ENCODE results near the gene PSMB7. TPM values are rescaled to one million over a fixed set of nuclear protein-coding genes. Genes with fewer than 3 reads are reported as not detected.

PSMB7 gene
- total RNA-seq, 1 experiment from 2014 or later = 259 TPM

DNA sequence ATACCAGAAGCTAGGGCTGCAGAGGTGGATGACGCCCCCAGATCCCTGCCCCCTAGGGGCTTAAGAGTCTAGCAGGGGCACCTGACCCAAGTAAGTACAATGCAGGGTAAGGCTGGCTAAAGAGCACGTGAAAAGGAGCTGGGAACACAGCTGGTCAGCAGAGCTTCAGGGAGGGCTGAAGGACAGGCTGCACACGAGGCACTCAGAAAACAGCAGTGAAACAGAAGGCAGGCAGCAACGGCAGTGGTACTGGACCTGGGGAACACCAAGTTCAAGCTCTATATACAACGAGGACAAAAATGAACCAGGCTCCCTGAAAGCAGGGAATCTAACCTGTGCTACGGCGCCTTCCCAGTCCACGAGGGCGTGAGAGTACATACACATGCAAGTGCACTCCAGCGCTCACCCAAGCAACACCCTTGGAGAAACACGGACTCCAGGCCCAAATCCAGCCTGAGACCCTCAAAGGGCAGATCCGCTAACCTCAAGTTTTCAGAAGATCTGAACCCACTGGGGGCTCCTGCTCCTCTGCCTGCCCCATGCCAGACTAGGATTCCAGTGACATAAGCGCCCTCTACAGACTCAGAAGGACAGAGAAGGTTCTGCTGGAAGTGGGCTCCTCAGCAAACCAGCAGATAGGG, 57.4 kb downstream of the PSMB7 start:
- no peak for DNase-seq (ENCODE audit: low read depth)

DNA sequence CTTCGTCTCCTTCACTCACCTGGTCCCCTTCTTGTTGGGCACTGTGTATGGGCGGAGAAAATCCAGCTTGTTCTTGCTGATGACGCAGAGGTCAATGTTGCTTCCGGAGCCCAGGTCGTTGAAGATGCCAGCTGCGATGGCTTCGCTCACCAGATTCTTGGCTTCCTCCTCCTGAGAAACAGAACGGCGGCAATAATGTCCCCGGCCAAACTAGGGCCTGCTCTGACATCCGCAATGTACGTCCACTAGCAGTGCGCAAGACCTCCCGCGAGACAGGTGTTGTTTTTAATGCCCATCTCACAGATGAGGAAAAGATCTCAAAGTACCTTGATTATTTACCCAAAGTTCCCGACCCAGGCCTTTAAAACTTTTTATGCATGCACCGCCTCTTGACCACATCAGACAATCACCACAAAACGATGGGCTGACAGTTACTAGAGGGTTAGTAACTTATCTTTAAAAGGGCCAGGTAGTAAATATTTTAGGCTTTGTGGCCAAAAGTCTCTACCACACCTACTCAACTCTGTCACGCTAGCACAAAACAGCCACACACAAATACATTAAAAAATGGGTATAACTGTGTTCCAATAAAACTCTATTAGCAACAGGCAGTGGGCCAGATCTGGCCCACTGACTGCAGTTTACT, 58.4 kb downstream of the PSMB7 start:
- DNase-seq (ENCODE audit: low read depth) = no peak

DNA sequence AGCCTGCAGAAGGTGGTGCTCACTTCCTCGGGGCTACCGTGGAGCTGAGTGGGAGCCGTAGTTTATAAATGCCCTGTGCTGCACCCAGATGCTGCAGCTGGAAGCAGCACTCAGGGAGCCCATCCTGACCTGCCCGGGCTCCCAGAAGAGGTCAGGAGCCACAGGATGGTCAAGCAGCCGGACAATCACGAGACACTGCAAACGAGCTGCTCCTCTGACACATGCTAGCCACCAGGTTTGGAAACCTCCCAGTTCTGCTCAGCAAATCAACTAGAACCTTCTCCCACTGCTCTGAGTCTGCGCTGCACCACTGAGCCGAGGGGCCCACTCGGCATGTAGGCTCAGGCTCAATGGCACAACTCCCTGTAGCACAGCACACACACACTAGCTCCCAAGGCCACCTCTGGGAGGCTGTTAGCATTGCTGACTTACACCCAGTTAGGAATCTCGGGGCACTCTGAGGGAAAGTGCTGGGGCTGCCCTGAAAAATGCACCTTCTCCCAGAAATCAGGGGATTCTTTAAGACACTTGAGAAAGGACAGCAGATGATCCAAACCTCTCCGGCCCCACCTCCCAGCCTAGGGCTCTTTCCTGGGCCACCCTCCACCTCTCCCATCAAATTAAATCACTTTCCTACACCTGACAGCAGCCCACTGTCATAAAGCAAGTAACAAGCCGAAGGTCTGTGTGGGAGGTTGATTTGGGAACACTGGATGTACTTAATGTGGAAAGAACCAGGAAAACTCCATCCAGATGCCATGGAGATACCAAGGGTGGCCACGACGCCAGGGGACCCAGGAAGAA, 59.1 kb downstream of the PSMB7 start:
- no peak for DNase-seq (ENCODE audit: low read depth)

DNA sequence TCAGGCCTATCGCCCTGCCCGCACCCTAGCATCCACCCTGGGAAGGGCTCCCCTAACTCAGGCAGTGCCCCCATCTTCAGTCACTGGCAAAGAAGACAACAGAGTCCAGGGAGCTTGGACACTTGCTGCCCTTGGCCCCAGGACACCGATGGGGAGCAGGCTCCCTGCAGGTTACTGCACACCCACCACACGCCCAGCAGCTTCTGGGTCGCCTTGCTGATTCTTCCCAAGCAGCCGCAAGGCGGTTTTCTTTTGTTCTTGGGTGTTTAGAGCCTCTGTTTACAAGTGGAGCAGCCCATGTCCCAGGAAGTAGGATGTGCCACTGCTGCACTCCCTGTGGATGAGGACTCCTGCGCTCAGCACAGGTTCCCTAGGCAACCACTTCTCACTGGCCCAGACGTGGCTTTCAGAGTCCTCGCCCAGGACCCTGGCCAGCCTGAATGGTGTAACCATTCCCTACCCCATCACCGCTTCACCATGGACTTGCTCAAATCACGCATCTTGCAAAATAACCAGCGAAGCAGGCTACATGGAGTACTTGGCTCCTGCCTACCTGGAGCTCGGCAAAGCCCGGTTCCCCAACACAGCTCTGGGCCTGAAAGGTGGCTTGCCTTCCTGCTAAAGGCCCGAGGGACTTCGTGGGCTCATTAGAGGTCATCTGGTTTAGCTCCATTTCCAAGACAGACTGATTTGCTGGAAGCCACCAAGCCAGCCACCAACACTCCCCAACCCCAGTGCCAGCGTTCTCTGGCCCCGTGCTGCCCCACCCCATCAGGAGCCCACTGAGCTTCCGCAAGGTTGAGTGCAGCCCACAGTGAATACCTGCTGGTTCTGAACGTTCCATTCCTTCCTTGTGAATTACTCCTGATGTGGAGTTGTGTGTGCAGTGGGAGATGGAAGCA, 60.0 kb downstream of the PSMB7 start:
- DNase-seq (ENCODE audit: low read depth) = no peak

DNA sequence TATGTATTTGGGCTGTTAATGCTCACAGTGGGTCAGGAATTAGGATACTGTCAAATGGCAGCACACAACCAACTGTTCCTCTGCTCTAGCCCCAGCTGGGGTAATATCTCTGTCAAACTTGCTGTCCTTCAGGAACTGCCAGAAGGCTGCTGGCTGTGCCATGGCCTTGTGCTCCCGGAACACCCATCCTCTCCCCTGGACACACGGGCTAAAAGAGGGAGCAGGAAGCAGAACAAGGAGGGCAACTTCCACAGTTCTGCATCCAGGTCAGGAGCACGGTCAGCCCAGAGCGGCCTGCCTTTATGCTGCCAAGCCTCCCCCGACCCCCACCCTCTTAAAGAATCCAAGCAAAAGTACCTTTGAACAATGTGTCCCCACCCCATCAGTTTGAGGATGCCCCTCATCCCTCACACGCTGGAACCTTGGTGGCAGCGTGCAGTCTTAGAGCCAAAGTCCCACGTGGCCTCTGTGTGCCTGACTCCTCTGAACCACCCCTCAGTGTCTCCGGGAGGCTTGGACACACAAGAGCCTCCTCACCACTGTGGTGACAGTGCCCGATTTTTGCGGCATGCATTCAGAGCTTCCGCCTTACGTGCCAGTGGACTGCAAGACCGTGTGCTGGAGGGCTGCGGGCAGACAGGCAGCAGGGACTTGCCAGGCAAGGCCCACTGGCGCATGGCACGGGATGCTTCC, 60.8 kb downstream of the PSMB7 start:
- no peak for DNase-seq (ENCODE audit: low read depth)

DNA sequence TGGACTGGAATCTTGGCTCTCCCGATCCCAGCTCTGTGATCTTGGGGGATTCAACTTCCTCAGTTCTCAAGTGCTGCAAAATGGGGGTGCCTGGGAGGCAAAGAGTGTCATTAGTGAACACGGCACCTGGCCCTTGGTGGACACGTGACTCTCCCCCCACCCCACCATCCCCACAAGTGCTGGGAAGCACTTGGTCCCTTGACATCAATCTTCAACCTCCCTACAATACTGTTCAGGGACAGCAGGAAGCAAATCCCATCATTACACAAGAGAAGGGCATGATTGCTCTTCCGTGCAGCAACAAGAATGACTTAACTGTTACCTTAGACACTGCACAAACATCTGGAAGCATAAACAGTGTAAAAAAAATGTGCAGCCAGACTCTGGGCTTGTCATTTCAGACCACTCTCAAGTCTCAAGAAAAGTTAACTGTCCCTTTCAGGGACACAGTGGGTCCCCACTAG, 61.4 kb downstream of the PSMB7 start:
- DNase-seq (ENCODE audit: low read depth) = peak; percentile 9

DNA sequence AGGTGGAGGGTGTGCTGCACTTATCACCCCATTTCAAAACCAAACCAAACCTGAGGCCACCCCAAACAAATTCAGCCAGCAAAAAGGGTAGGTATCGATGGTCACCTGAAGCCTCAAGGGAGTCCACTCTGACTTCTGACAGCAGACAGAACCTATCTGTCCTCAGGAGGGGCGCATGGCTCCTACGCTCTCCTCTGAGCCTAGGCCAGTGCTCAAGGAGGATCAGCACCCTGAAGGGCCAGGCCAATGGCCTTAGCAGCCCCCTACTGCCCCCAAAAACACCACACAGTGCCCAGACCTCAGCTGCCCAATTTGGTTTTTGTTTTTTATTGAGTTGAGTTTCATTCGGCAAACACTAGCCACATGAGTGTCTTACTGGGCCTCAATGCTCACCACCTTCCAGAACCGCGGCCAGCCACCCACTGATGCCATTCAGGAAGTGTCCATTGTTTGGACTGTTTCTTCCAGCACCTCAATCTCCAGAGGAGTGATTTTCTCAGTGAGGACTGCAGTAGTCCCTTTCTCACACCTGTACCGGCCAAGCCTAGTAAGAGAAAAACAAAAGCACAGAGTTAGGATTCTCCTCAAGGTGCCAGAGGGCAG, 62.0 kb downstream of the PSMB7 start:
- DNase-seq (ENCODE audit: low read depth) = no peak

DNA sequence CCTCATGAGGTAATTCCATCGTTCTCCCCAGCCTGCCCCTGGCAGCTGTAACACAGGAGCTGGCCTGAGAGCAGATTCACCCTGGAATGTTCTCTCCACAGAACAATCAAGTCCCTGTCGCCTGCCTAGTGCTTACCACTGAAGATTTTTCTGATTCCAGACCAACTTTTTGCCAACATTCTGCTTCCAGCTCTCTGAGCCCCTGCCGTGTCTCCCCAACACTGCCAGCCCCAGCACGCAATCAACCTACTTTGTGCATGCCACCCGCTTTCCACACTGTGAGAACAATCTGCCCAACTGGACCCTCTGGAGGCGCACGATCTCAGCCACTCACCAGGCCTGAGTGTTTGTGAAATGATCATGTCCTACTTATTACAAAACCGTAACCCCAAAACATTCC, 62.6 kb downstream of the PSMB7 start:
- no peak for DNase-seq (ENCODE audit: low read depth)

DNA sequence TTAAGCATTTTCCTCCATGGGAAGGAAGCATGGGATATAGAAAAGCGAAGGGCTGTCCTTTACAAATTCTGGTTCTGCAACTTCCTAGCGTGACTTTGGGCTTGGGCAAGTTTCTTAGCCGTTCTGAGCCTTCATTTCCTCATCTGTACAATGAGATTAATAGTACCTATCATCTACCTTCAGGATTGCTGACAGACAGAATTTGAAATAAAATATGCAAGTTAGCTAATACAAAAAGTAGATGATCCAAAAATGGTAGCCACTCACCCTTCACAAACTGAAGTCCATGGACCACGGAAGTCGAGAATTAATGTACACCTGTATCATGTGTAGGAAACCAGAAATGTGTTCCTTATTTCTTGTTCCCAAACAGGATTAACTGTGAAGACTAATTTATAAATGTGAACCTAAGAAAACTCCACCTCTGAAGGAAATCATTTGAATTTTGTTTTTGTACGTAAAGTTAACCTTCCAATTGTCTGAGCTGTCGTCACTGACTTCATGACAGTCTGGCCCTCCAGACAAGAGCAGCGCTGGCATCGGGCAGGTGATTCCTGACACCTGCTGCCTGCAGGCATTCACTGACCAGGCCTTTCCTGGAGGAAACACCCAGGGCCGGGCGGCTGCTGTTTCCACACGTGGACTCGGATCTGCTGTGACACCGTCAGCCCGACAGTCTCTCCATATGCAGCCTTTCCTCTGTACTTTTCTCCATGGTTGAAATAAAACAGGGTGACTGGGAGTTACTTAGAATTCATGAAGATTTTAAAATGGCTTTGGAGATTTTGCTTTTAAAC, 63.4 kb downstream of the PSMB7 start:
- no peak for DNase-seq (ENCODE audit: low read depth)

DNA sequence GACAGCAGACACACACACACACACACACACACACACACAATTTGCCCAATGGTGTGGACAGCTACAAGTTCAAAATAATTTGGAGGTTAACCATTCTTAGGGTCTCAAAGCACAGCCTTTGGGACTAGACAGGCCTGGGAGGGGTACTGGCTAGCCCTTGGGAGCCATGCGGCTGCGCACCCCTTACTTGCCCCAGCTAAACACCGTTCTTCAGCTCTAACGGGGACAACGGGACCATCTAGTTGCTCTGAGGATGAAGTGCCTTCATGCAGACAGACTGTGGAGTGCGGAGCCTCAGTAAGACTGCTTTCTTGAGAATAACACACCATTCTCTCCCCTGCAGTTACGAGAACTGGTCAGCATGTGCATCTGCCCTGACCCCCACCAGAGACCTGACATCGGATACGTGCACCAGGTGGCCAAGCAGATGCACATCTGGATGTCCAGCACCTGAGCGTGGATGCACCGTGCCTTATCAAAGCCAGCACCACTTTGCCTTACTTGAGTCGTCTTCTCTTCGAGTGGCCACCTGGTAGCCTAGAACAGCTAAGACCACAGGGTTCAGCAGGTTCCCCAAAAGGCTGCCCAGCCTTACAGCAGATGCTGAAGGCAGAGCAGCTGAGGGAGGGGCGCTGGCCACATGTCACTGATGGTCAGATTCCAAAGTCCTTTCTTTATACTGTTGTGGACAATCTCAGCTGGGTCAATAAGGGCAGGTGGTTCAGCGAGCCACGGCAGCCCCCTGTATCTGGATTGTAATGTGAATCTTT, 64.6 kb downstream of the PSMB7 start:
- DNase-seq (ENCODE audit: low read depth) = no peak

DNA sequence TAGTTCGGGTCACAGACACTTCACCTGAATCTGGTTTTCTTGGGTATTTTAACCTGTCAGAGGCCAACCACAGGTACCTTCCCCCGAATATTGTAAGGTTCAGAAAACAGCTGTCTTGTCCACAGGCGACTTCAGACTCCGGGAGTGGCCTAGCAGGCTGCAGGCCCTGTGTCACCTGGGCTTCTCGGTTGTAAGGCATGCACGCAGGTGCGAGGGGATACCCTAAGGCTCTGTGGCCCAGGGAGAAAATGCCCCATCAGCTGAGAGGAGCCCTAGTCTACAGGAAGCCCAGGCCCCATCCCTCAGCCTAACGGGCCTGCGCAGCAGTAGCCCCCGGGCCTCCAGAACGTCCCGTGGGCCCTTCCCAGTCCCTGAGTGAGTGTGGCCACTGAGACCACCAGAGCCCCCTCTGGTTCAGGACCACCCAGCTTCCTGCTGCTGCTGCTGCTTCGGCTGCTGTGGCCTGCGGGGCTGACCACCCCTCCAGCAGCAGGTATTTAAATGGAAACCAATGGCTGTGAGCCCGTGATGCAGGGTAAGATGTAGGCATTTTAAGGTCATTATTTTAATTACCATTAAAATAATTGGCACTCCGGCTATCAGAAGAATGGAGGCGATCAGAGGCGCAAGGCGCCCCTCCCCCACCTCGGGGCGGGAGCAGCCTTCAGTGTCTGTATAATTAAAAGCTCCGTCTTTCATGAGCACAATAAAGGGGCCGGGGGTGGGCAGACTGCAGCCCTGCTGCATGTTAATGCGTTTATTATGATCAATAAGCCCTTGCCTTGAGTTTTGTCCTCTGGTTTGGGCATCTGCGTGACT, 65.4 kb downstream of the PSMB7 start:
- no peak for DNase-seq (ENCODE audit: low read depth)

DNA sequence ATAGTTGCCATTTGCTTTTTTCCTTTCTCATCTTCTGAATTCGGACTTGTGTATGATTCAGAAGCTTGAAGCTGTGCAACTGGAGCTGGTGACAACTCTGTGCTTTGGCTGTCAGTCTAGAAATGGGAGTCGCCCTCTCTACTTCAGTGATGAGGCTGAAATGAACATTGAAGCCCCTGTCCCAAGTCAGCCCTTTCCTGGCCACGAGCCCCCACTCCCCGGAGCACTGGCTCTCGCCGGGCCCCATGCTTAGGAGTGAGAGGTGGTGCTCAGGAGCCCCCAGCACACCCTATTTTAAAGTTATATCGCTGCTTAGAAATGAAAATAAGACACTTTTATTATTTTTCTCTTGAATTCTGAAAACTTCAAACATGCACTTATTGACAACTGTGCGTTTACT, 66.0 kb downstream of the PSMB7 start:
- DNase-seq (ENCODE audit: low read depth) = no peak

DNA sequence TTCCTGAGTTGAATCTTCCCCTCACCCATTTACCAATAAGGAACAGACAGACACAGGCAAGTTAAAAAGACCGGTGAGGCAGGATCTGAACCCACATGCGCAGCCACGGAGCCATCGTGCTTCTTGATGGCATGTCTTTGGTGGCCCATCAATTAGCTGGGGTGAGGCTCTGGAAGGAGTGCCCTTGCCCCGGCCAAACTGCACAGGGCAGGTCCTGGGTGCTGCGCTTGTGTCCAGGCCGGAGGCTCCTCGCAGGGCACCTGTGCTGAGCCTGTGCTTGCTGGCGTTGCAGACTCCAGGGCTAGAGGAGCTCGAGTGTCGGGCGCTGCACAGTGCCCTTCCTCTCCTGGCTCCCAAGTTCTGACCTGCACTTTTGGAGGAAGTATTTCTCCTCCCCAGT, 66.4 kb downstream of the PSMB7 start:
- DNase-seq (ENCODE audit: low read depth) = no peak

DNA sequence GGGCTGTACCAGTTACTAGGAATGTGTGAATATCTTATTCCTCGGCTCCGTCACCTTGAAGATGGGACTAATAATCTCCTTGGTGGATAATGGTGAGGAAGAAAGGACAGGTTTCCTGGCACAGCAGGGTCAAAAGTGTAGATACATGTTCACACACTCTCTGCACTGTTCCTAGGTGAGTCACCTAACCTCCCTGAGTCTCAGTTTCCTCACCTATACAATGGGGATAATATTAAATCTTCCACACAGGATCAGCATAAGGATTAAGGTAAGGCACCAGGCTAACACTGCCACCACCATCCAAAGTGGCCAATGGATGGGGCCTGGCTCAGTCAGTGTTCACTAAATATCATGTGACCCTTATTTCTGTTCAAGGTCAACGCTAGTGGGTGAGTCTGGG, 66.9 kb downstream of the PSMB7 start:
- DNase-seq (ENCODE audit: low read depth) = no peak

DNA sequence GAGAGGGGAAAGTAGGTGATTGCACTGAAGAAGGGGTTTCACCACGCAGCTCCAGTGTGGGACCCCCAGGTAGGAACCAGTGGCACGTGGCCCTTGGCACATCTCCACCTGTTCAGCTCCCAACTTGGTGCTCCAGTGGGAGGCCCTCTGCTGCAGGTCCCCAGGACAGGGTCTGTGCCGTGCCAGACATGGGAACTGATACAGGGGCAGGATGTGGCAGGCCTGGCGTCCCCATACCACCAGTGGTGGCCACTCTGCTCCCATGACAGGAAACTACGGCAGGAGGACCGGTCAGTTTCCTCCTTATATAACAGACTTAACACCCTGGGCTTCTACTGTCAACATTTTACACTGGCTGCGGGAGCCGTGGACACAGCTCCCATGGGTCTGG, 67.3 kb downstream of the PSMB7 start:
- DNase-seq (ENCODE audit: low read depth) = no peak

DNA sequence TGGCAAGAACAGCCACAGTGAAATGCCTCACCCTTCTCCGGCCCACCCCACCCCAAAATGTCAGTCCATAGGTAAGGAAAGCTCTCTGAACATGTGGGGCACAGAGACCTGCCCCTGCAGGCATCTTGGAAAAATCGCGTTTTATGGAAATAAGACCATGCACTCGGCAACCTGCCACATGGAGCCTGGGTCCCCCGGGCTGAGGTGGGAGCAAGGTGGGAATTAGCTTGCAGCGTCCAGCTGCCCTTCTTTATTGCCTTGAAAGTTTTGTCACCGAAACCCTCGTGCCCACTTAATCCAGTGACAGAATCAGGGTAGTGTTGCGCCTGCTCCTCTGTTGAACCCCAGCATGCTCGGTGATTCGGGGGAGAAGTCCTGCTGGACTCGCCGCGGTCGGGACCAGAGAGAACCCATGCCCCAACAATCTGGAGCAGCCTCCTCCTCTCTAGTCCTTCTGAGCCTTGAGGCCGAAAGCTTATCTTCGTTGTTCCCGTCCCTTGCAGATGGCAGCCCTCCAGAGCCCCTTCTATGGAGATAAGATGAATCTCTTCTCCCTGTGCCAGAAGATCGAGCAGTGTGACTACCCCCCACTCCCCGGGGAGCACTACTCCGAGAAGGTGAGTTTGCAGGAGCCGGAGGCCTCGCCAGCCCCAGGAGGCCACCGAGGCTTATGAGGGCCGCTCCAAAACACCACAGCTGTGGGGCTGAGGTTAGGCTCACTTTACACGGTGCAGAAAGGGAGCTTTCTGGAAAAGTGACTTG, 67.9 kb downstream of the PSMB7 start:
- no peak for DNase-seq (ENCODE audit: low read depth)

DNA sequence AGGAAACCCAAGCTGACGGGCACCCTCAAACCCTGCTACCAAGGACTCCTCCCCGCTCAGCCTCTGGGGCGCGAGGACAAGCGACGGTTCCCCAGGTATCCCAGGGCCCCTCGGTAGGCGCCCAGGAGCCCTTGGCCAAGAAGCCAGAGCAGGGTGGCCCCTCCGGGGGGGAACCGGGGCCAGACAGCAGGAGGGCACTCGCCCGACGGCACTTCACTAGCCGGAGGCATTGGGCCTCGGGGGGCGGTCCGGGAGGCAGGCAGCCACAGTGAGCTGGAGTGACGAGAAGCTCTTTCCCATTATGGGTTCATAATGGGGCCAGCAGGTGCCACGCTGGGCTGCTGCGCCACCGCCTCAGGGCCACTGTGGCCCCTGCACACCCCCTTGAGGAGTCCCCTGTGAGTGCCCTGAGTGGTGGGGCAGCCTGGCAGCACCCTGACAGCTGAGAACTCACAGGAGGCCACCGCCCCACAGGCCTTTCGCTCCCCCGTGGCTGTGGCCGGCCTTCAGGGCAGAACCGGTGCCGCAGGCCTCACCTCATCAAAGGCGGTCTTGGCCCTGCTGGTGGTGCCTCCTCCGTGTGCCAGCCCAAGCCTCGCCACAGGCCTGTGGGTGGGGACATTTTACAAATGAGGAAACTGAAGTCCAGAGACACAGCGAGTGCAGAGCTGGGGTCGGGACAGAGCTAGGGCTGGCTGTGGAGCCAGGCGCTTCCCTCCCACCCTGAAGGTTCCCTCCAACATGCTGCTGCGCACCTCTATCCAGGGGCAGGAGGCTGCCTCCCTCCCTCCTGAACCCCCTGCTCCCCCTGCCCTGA, 68.7 kb downstream of the PSMB7 start:
- DNase-seq (ENCODE audit: low read depth) = no peak

Measured in RPMI7951 (cell line).